Retinal pigment epithelial cell (primary cell): Measurements from ENCODE around the gene RSBN1.
"Not testable (repeated sequence)": the region's sequence is repeated elsewhere in the genome, so short reads cannot be mapped to it uniquely, and the experiment has no call there.

ENCODE experiments used
- DNase-seq: peaks from one replicate; pipeline ENCODE4 v3.0.0-alpha.2; 2010; ENCODE audit warnings: low read depth
- H3K4me3 ChIP-seq: 2 replicates; pipeline ENCODE4 v1.5.1; 2011; ENCODE audit warnings: mild to moderate bottlenecking, low read length, control low read depth, moderate library complexity
- CTCF ChIP-seq: conservative IDR thresholded peaks from 2 replicates; pipeline ENCODE4 v1.5.1; 2011; ENCODE audit warnings: low read depth, low read length, control low read depth, inconsistent platforms

Gene RSBN1

GRCh38 chr1:113742515-113742914 is 69.8 kb downstream of the RSBN1 start:
- TF ChIP-seq CTCF, result no peak
- no peak overlapping the region for H3K4me3 ChIP-seq
- DNase-seq, result no peak

GRCh38 chr1:113734357-113735055 is 77.8 kb downstream of the RSBN1 start:
- no peak overlapping the region for H3K4me3 ChIP-seq
- no peak for TF ChIP-seq CTCF
- DNase-seq, result no peak

- DNase-seq, result no peak
- no peak for TF ChIP-seq CTCF
- H3K4me3 ChIP-seq, result no peak overlapping the region
These were observed 79.5 kb downstream of the RSBN1 start for GRCh38 chr1:113732802-113733201.

GRCh38 chr1:113721010-113721409 is 91.3 kb downstream of the RSBN1 start:
- DNase-seq, result no peak
- no peak overlapping the region for H3K4me3 ChIP-seq

GRCh38 chr1:113718621-113719020 is 93.7 kb downstream of the RSBN1 start:
- DNase-seq, H3K4me3 ChIP-seq: not testable (repeated sequence)

More at GRCh38 chr1:113721010-113721409, 91.3 kb downstream of the RSBN1 start:
- TF ChIP-seq CTCF, result no peak

- DNase-seq, H3K4me3 ChIP-seq: not testable (repeated sequence)
These were observed 94.8 kb downstream of the RSBN1 start for GRCh38 chr1:113717506-113717905.

- DNase-seq, result no peak
- TF ChIP-seq CTCF, result no peak
- H3K4me3 ChIP-seq, result no peak overlapping the region
These were observed 97.5 kb downstream of the RSBN1 start for GRCh38 chr1:113714606-113715269.
